Sigmoid colon (tissue), 3 donors: ENCODE results near the gene TROAP.
"Not testable (repeated sequence)": the region's sequence is repeated elsewhere in the genome, so short reads cannot be mapped to it uniquely, and the experiment has no call there.

Experiments
- POLR2A ChIP-seq, 2 donors: fragments of 450-650 bp; IDR thresholded peaks; one replicate each; pipeline ENCODE4 v1.6.1; 2016; ENCODE audit warnings: antibody characterized with exemption in 2 of 2, mild to moderate bottlenecking in 2 of 2, moderate library complexity in 2 of 2
- TF ChIP-seq, protein P1 (sequence below), 4 experiments: fragments of 450-650 bp in 3 of 4; fragments of 200-600 bp in 1 of 4; IDR thresholded peaks; one replicate each; pipeline ENCODE4 v1.5.1; 2016 to 2019; ENCODE audit warnings: antibody characterized with exemption in 4 of 4, mild to moderate bottlenecking in 3 of 4, moderate library complexity in 2 of 4

DNA sequence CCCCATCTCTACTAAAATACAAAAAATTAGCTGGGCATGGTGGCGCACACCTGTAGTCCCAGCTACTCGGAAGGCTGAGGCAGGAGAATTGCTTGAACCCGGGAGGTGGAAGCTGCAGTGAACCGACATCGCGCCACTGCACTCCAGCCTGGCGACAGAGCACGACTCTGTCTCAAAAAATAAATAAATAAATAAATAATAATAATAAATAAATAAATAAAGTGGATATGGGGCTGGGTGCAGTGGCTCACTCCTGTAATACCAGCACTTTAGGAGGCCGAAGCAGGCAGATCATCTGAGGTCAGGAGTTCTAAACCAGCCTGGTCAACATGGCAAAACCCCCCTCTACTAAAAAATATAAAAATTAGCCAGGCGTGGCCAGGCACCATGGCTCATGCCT, 5.9 kb upstream of the TROAP start:
- not testable (repeated sequence) for TF ChIP-seq POLR2A (IDR thresholded peaks at IDR 0.05)
- TF ChIP-seq, protein P1, sequence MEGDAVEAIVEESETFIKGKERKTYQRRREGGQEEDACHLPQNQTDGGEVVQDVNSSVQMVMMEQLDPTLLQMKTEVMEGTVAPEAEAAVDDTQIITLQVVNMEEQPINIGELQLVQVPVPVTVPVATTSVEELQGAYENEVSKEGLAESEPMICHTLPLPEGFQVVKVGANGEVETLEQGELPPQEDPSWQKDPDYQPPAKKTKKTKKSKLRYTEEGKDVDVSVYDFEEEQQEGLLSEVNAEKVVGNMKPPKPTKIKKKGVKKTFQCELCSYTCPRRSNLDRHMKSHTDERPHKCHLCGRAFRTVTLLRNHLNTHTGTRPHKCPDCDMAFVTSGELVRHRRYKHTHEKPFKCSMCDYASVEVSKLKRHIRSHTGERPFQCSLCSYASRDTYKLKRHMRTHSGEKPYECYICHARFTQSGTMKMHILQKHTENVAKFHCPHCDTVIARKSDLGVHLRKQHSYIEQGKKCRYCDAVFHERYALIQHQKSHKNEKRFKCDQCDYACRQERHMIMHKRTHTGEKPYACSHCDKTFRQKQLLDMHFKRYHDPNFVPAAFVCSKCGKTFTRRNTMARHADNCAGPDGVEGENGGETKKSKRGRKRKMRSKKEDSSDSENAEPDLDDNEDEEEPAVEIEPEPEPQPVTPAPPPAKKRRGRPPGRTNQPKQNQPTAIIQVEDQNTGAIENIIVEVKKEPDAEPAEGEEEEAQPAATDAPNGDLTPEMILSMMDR (IDR thresholded peaks at IDR 0.05) = not testable (repeated sequence)
